ENCODE data around the gene RCN2.

GRCh38 chr15:76954744-76955143 lies 23.2 kb downstream of the RCN2 start:
- TF ChIP-seq CTCF (conservative IDR thresholded peaks at IDR 0.05; ENCODE audit: low read depth, low read length) (no peak), EZH2 (IDR thresholded peaks at IDR 0.05; ENCODE audit: low read length, unreplicated experiment) (no peak)
